GM18511 (cell line): ENCODE results near the gene NDEL1.

Experiments used
- ATAC-seq: cut with Tn5 transposase; IDR thresholded peaks from one replicate; pipeline ENCODE4 v1.9.1; 2021; ENCODE audit warnings: mild to moderate bottlenecking, moderate library complexity; ENCODE audit not compliant: unreplicated experiment

Gene NDEL1

GRCh38 chr17:8413938-8414337 is 21.7 kb upstream of the NDEL1 start:
- ATAC-seq: no peak

- no peak for ATAC-seq
These were observed 17.9 kb upstream of the NDEL1 start for GRCh38 chr17:8417806-8418205.

GRCh38 chr17:8418471-8418870 is 17.2 kb upstream of the NDEL1 start:
- ATAC-seq: no peak

GRCh38 chr17:8419305-8419704 is 16.4 kb upstream of the NDEL1 start:
- no peak for ATAC-seq

- ATAC-seq: no peak
These were observed 15.4 kb upstream of the NDEL1 start for GRCh38 chr17:8420041-8420934.

GRCh38 chr17:8421571-8421970 is 14.1 kb upstream of the NDEL1 start:
- no peak for ATAC-seq

GRCh38 chr17:8426094-8426720 is 9.5 kb upstream of the NDEL1 start:
- ATAC-seq: no peak

- no peak for ATAC-seq
These were observed 8.9 kb upstream of the NDEL1 start for GRCh38 chr17:8426802-8427201.

- ATAC-seq: no peak
These were observed 4.7 kb upstream of the NDEL1 start for GRCh38 chr17:8430966-8431365.

GRCh38 chr17:8436169-8436843 is 622 bp downstream of the NDEL1 start:
- peak; percentile 63 for ATAC-seq

GRCh38 chr17:8436844-8437171 is 1.1 kb downstream of the NDEL1 start:
- no peak for ATAC-seq

GRCh38 chr17:8438441-8438840 is 2.8 kb downstream of the NDEL1 start:
- ATAC-seq: no peak

GRCh38 chr17:8439681-8440080 is 4.0 kb downstream of the NDEL1 start:
- no peak for ATAC-seq

- no peak for ATAC-seq
These were observed 6.0 kb downstream of the NDEL1 start for GRCh38 chr17:8441690-8442089.

GRCh38 chr17:8442310-8442709 is 6.6 kb downstream of the NDEL1 start:
- no peak for ATAC-seq

- no peak for ATAC-seq
These were observed 8.1 kb downstream of the NDEL1 start for GRCh38 chr17:8443756-8444155.

GRCh38 chr17:8444494-8444893 is 8.8 kb downstream of the NDEL1 start:
- no peak for ATAC-seq

GRCh38 chr17:8445536-8445935 is 9.9 kb downstream of the NDEL1 start:
- no peak for ATAC-seq

GRCh38 chr17:8447799-8448198 is 12.1 kb downstream of the NDEL1 start:
- no peak for ATAC-seq

- no peak for ATAC-seq
These were observed 12.6 kb downstream of the NDEL1 start for GRCh38 chr17:8448310-8448709.

- ATAC-seq: no peak
These were observed 16.4 kb downstream of the NDEL1 start for GRCh38 chr17:8451933-8452614.
